NCI-H524 treated with DMSO at 0.1 percent for 48 hours (cell line): ENCODE data around the gene SLITRK5.

Experiments used
- DNase-seq: peaks from one replicate; lab custom pipeline; 2025; lab: John Stamatoyannopoulos, UW

The SLITRK5 gene

GRCh38 chr13:87709947-87710346 is 38.8 kb downstream of the SLITRK5 start:
- no peak for DNase-seq

GRCh38 chr13:87712012-87712411 is 40.8 kb downstream of the SLITRK5 start:
- no peak for DNase-seq
